Endothelial cell of umbilical vein (primary cell): ENCODE results near the gene SELENOM.

Experiments used
- CTCF ChIP-seq, 2 donors: IDR thresholded peaks; 1 replicate in 1 of 2; 2 replicates in 1 of 2; pipeline ENCODE4 v1.5.1; 2011; ENCODE audit warnings: low read length in 2 of 2, mild to moderate bottlenecking in 2 of 2, moderate library complexity in 2 of 2, control low read depth in 1 of 2, inconsistent platforms in 1 of 2, low read depth in 1 of 2; ENCODE audit not compliant: insufficient read depth in 1 of 2; ENCODE audit errors: extremely low read depth in 1 of 2
- JUN ChIP-seq: IDR thresholded peaks from 2 replicates; pipeline ENCODE4 v1.6.1; 2011; ENCODE audit warnings: borderline replicate concordance, low read depth; ENCODE audit not compliant: insufficient read length, insufficient read depth
- POLR2A ChIP-seq: IDR thresholded peaks from 2 replicates; pipeline ENCODE4 v1.6.1; 2012; ENCODE audit warnings: low read depth, mild to moderate bottlenecking, control low read depth, low read length

DNA sequence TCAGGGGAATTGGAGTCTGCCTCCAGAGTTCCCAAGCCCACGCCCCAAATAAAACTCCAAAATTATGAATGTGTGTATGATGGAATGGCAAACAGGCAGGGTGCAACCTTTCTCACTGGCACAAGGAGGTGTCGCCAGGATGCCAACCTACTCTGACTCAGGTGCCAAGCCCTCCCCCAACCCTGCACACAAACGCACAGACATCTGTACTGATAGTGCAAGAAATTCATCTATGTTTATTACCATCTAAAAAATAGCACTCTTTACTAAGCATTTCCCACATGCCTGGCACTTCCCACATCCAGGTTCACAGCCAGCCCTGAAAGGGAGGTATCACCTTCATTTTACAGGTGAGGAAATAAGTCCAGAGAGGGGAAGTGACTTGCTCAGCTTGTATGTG is 31.7 kb upstream of the SELENOM start:
- TF ChIP-seq CTCF (IDR thresholded peaks at IDR 0.05; ENCODE audit: extremely low read depth in 1 of 2, insufficient read depth in 1 of 2, low read depth in 1 of 2, low read length in 2 of 2), result no peak
- no peak for TF ChIP-seq JUN
- TF ChIP-seq POLR2A, result no peak
